B cell (primary cell): Measurements from ENCODE around the gene WNT1.

ENCODE experiments used
- EZH2 ChIP-seq: IDR thresholded peaks from 2 replicates; pipeline ENCODE4 v1.6.1; 2012; ENCODE audit warnings: borderline replicate concordance, low read depth, mild to moderate bottlenecking, moderate library complexity, low read length; ENCODE audit not compliant: insufficient read depth, poor library complexity, severe bottlenecking
- TF ChIP-seq, protein P1 (sequence below): fragments of 200-600 bp; IDR thresholded peaks from one replicate; pipeline ENCODE4 v1.8.0; 2022; ENCODE audit warnings: antibody characterized with exemption, mild to moderate bottlenecking

DNA sequence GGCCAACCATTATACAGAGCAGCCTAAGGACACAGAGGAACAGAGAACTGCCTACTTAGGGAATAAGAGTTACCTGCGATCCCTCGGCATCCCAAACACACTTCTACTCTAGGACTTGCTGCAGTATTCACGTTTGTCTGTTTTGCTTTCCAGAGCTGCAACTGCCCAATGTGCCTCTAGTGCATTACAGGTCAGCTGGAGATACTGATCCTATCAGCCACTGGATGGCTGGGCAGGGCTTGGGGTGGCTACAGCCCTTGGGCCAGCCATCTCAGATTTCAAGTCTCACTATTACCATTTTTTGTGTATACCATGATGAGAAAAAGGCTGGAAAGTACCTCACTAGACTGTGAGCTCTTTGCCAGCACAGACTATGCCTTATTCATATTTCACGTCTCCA, 25.4 kb upstream of the WNT1 start:
- no peak for TF ChIP-seq EZH2
- TF ChIP-seq, protein P1, sequence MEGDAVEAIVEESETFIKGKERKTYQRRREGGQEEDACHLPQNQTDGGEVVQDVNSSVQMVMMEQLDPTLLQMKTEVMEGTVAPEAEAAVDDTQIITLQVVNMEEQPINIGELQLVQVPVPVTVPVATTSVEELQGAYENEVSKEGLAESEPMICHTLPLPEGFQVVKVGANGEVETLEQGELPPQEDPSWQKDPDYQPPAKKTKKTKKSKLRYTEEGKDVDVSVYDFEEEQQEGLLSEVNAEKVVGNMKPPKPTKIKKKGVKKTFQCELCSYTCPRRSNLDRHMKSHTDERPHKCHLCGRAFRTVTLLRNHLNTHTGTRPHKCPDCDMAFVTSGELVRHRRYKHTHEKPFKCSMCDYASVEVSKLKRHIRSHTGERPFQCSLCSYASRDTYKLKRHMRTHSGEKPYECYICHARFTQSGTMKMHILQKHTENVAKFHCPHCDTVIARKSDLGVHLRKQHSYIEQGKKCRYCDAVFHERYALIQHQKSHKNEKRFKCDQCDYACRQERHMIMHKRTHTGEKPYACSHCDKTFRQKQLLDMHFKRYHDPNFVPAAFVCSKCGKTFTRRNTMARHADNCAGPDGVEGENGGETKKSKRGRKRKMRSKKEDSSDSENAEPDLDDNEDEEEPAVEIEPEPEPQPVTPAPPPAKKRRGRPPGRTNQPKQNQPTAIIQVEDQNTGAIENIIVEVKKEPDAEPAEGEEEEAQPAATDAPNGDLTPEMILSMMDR: no peak
